Measurements from ENCODE around the gene NLE1. TPM values are rescaled to one million over a fixed set of nuclear protein-coding genes. Genes with fewer than 3 reads are reported as not detected.
"Not testable (repeated sequence)": the region's sequence is repeated elsewhere in the genome, so short reads cannot be mapped to it uniquely, and the experiment has no call there.

Gene NLE1
- total and polyA plus RNA-seq, 2 experiments from 2014 or later: 6.8 to 18.5 TPM

DNA sequence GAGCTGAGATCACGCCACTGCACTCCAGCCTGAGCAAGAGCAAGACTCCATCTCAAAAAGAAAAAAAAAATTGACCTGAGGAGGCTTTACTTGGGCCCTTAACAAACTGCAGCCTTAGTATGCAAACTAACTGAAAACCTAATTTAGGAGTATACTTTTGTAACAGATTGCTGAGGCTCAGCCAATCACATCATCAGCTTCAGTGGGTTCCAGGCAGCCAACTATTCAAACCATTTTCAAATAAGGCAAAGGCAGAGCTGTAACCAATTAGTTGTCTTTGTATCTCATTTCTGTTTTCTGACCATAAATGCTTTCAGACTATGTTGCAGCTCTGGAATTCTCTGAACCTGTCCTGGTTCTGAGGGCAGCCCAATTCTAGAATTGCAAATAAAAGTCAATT is 46.4 kb downstream of the NLE1 start:
- Histone ChIP-seq H2AFZ (no peak overlapping the region), H3K4me2 (ENCODE audit: unreplicated experiment) (no peak overlapping the region), H3K27ac (no peak overlapping the region), H3K79me2 (ENCODE audit: insufficient read depth) (no peaks in the 10 kb centered on the region), H3K27me3 (replicated peaks; ENCODE audit: insufficient read depth) (no peaks in the 10 kb centered on the region), H3F3A (ENCODE audit: insufficient read depth) (peaks cover 15% of the 10 kb centered on the region; the same call in 1 of the 2 replicates), H3K9ac (no peak overlapping the region), H3K4me1 (ENCODE audit: insufficient read depth) (peaks cover 9% of the 10 kb centered on the region; the same call in 1 of the 2 replicates), H3K36me3 (ENCODE audit: low read depth) (no peaks in the 10 kb centered on the region), H3K4me3 (no peak overlapping the region), H3K9me3 (ENCODE audit: low read depth) (no peaks in the 10 kb centered on the region), H3K9me2 (ENCODE audit: insufficient read depth) (no peaks in the 10 kb centered on the region), H4K20me1 (ENCODE audit: insufficient read depth) (no peaks in the 10 kb centered on the region)
- in situ Hi-C loops (cut with MboI): loop anchor here (25.0 kb wide), 1 partner anchor 1417 kb away; no protein-coding TSS in a partner anchor
- TF ChIP-seq EZH2phosphoT487 (IDR thresholded peaks at IDR 0.05; ENCODE audit: insufficient read depth, low read depth) (no peak), EZH2 (IDR thresholded peaks at IDR 0.05; ENCODE audit: insufficient read depth, poor library complexity, severe bottlenecking) (no peak)
- no peak for DNase-seq
- 100% methylated on average over 1 of the region's 1 CpG for WGBS, 2 experiments (ENCODE audit: low coverage in 1 of 2, low lambda C conversion rate in 2 of 2, missing lambda C conversion rate in 2 of 2)

GRCh38 chr17:35094902-35095301 is 47.2 kb downstream of the NLE1 start:
- H4K20me1 ChIP-seq (ENCODE audit: insufficient read depth): no peaks in the 10 kb centered on the region

GRCh38 chr17:35090707-35091106 is 51.4 kb downstream of the NLE1 start:
- H4K20me1 ChIP-seq (ENCODE audit: insufficient read depth); H3K9me2 ChIP-seq (ENCODE audit: insufficient read depth); H2AFZ ChIP-seq; H3K4me3 ChIP-seq; H3K27me3 ChIP-seq (replicated peaks; ENCODE audit: insufficient read depth); H3K9me3 ChIP-seq (ENCODE audit: low read depth); DNase-seq; H3K4me2 ChIP-seq (ENCODE audit: unreplicated experiment); H3K27ac ChIP-seq; H3K36me3 ChIP-seq (ENCODE audit: low read depth); H3K9ac ChIP-seq: not testable (repeated sequence)
- peaks cover 22% of the 10 kb centered on the region for H3K79me2 ChIP-seq (ENCODE audit: insufficient read depth)
- H3F3A ChIP-seq (ENCODE audit: insufficient read depth): peaks cover 19% of the 10 kb centered on the region; the same call in 1 of the 2 replicates
- peaks cover 21% of the 10 kb centered on the region for H3K4me1 ChIP-seq (ENCODE audit: insufficient read depth)
- 90% methylated on average over 11 of the region's 11 CpGs for WGBS, 2 experiments (ENCODE audit: low coverage in 1 of 2, low lambda C conversion rate in 2 of 2, missing lambda C conversion rate in 2 of 2)
- in situ Hi-C loops (cut with MboI): loop anchor here (25.0 kb wide), 1 partner anchor 1422 kb away; no protein-coding TSS in a partner anchor

More at GRCh38 chr17:35094902-35095301, 47.2 kb downstream of the NLE1 start:
- in situ Hi-C loops (cut with MboI): loop anchor here (25.0 kb wide), 1 partner anchor 1417 kb away; no protein-coding TSS in a partner anchor
- Histone ChIP-seq H3K36me3 (ENCODE audit: low read depth) (no peaks in the 10 kb centered on the region), H3K9me2 (ENCODE audit: insufficient read depth) (no peaks in the 10 kb centered on the region), H3K27ac (peak overlapping the region; percentile 49), H3K9ac (peak overlapping the region; percentile 44), H3K79me2 (ENCODE audit: insufficient read depth) (no peaks in the 10 kb centered on the region), H3K4me1 (ENCODE audit: insufficient read depth) (peaks cover 9% of the 10 kb centered on the region; the same call in 1 of the 2 replicates), H3K4me2 (ENCODE audit: unreplicated experiment) (peak overlapping the region; percentile 21), H3K27me3 (replicated peaks; ENCODE audit: insufficient read depth) (no peaks in the 10 kb centered on the region), H3K4me3 (no peak overlapping the region), H3F3A (ENCODE audit: insufficient read depth) (peaks cover 15% of the 10 kb centered on the region; the same call in 1 of the 2 replicates), H3K9me3 (ENCODE audit: low read depth) (no peaks in the 10 kb centered on the region), H2AFZ (peak overlapping the region; percentile 48)
- WGBS, 2 experiments (ENCODE audit: low coverage in 1 of 2, low lambda C conversion rate in 2 of 2, missing lambda C conversion rate in 2 of 2): 7 to 8% methylated on average over 2 of the region's 2 CpGs
- DNase-seq: peak; percentile 93
- TF ChIP-seq EZH2phosphoT487 (IDR thresholded peaks at IDR 0.05; ENCODE audit: insufficient read depth, low read depth) (no peak), EZH2 (IDR thresholded peaks at IDR 0.05; ENCODE audit: insufficient read depth, poor library complexity, severe bottlenecking) (no peak)

DNA sequence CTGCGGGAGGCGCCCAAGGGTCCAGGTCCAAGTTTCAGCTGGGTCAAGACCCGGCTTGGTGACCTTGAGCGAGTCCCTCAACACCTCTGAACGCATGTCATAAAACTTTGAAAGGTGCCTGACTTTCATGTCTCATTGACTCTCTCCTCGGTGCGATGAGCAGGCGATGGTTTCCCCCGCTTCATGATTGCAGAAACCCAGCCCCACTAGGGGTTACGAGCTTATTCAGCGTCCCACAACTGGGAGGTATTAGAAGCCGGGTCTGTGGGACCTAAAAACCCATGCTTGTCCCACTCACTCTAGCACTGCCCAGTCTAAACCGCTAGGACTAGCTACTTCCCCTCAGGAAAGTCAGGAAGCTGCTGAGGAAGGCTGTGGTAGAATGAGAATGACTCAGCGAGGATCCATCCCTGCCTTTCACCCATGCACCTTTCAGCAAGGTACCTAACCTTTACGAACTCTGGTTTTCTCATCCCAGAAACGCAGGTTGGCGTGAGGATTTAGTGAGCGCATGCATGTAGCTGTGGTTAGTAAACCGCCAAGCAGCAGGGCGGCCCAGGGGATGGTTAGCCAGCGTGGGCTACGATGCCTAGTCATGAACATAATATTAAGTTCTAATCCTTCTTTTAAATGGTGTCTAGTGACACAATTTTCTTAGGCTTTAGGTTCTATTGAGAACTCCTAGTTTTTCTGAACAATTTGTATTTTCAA is 52.4 kb downstream of the NLE1 start:
- Histone ChIP-seq H3F3A (ENCODE audit: insufficient read depth) (peaks cover 12% of the 10 kb centered on the region; the same call in 1 of the 2 replicates), H3K9me3 (ENCODE audit: low read depth) (no peaks in the 10 kb centered on the region), H4K20me1 (ENCODE audit: insufficient read depth) (no peaks in the 10 kb centered on the region), H3K36me3 (ENCODE audit: low read depth) (no peaks in the 10 kb centered on the region), H3K4me3 (peak overlapping the region; percentile 70), H3K9me2 (ENCODE audit: insufficient read depth) (no peaks in the 10 kb centered on the region), H3K4me1 (ENCODE audit: insufficient read depth) (peaks cover 23% of the 10 kb centered on the region), H3K4me2 (ENCODE audit: unreplicated experiment) (peak overlapping the region; percentile 75), H2AFZ (peak overlapping the region; percentile 99), H3K27me3 (replicated peaks; ENCODE audit: insufficient read depth) (no peaks in the 10 kb centered on the region), H3K79me2 (ENCODE audit: insufficient read depth) (peaks cover 24% of the 10 kb centered on the region), H3K9ac (peak overlapping the region; percentile 67), H3K27ac (no peak overlapping the region)
- no peak for TF ChIP-seq EZH2phosphoT487 (IDR thresholded peaks at IDR 0.05; ENCODE audit: insufficient read depth, low read depth)
- no peak for TF ChIP-seq EZH2 (IDR thresholded peaks at IDR 0.05; ENCODE audit: insufficient read depth, poor library complexity, severe bottlenecking)
- DNase-seq: peak; percentile 62
- 42 to 44% methylated on average over 22 of the region's 22 CpGs for WGBS, 2 experiments (ENCODE audit: low coverage in 1 of 2, low lambda C conversion rate in 2 of 2, missing lambda C conversion rate in 2 of 2)
- in situ Hi-C loops (cut with MboI): loop anchor here (25.0 kb wide), 1 partner anchor 1423 kb away; no protein-coding TSS in a partner anchor

All from GM23248 (cell line).